H9 (cell line): ENCODE data around the gene WFDC10A. TPM values are rescaled to one million over a fixed set of nuclear protein-coding genes. Genes with fewer than 3 reads are reported as not detected.

ENCODE experiments used
- DNase-seq: peaks from one replicate; pipeline ENCODE4 v3.0.0-alpha.2; 2017
- H2AFZ ChIP-seq: one replicate; pipeline ENCODE4 v1.6.1; 2013; ENCODE audit warnings: mild to moderate bottlenecking, low read length, control low read depth, moderate library complexity
- H2AK5ac ChIP-seq: 2 replicates; pipeline ENCODE4 v1.6.1; 2013; ENCODE audit warnings: low read length, control low read depth, mixed read lengths; ENCODE audit not compliant: insufficient read length
- H2BK120ac ChIP-seq: one replicate; pipeline ENCODE4 v1.6.1; 2013; ENCODE audit warnings: low read depth, mild to moderate bottlenecking, low read length, control low read depth, inconsistent platforms; ENCODE audit not compliant: poor library complexity, severe bottlenecking
- H2BK12ac ChIP-seq: 2 replicates; pipeline ENCODE4 v1.6.1; 2013; ENCODE audit warnings: low read length, control low read depth, mixed read lengths, low read depth; ENCODE audit not compliant: insufficient read length
- H2BK15ac ChIP-seq: 2 replicates; pipeline ENCODE4 v1.6.1; 2013; ENCODE audit warnings: low read depth, low read length, control low read depth
- H2BK20ac ChIP-seq: one replicate; pipeline ENCODE4 v1.6.1; 2013; ENCODE audit warnings: low read depth, mild to moderate bottlenecking, low read length, control low read depth, inconsistent platforms; ENCODE audit not compliant: poor library complexity, severe bottlenecking
- H2BK5ac ChIP-seq: 2 replicates; pipeline ENCODE4 v1.6.1; 2013; ENCODE audit warnings: low read length, control low read depth, mixed read lengths; ENCODE audit not compliant: insufficient read length
- H3K14ac ChIP-seq: 2 replicates; pipeline ENCODE4 v1.6.1; 2013; ENCODE audit warnings: low read length, control low read depth; ENCODE audit not compliant: insufficient read depth
- H3K18ac ChIP-seq: 2 replicates; pipeline ENCODE4 v1.6.1; 2013; ENCODE audit warnings: low read depth, mild to moderate bottlenecking, mixed read lengths, low read length, control low read depth; ENCODE audit not compliant: insufficient read length
- H3K23ac ChIP-seq: 2 replicates; pipeline ENCODE4 v1.6.1; 2013; ENCODE audit warnings: low read length, control low read depth, mixed read lengths, low read depth; ENCODE audit not compliant: insufficient read length
- H3K23me2 ChIP-seq: 2 replicates; pipeline ENCODE4 v1.6.1; 2013; ENCODE audit warnings: low read depth, mild to moderate bottlenecking, mixed read lengths, low read length, control low read depth; ENCODE audit not compliant: insufficient read length, poor library complexity, severe bottlenecking
- H3K27ac ChIP-seq: 2 replicates; pipeline ENCODE4 v1.5.1; 2013; ENCODE audit warnings: low read length, control low read depth, mixed read lengths, low read depth; ENCODE audit not compliant: insufficient read length
- H3K27me3 ChIP-seq: 2 replicates; pipeline ENCODE4 v1.6.1; 2013; ENCODE audit warnings: low read length, control low read depth, inconsistent platforms; ENCODE audit not compliant: insufficient read depth
- H3K4ac ChIP-seq: 2 replicates; pipeline ENCODE4 v1.6.1; 2013; ENCODE audit warnings: low read depth, mild to moderate bottlenecking, control low read depth, inconsistent platforms, low read length, moderate library complexity
- H3K4me1 ChIP-seq: 2 replicates; pipeline ENCODE4 v1.6.1; 2013; ENCODE audit warnings: low read length, control low read depth, inconsistent platforms; ENCODE audit not compliant: insufficient read depth
- H3K4me2 ChIP-seq: 2 replicates; pipeline ENCODE4 v1.6.1; 2013; ENCODE audit warnings: low read length, control low read depth, mixed read lengths; ENCODE audit not compliant: insufficient read length, insufficient read depth
- H3K56ac ChIP-seq: 2 replicates; pipeline ENCODE4 v1.6.1; 2013; ENCODE audit warnings: low read depth, mild to moderate bottlenecking, mixed read lengths, low read length, control low read depth; ENCODE audit not compliant: insufficient read length
- H3K79me1 ChIP-seq: 2 replicates; pipeline ENCODE4 v1.6.1; 2013; ENCODE audit warnings: low read depth, mild to moderate bottlenecking, moderate library complexity, low read length, control low read depth, inconsistent platforms; ENCODE audit not compliant: insufficient read depth, poor library complexity, severe bottlenecking
- H3K79me2 ChIP-seq: 2 replicates; pipeline ENCODE4 v1.6.1; 2013; ENCODE audit warnings: low read length, control low read depth, inconsistent platforms; ENCODE audit not compliant: insufficient read depth
- H3K9ac ChIP-seq: 2 replicates; pipeline ENCODE4 v1.6.1; 2013; ENCODE audit warnings: low read length, control low read depth, mixed read lengths; ENCODE audit not compliant: insufficient read length; ENCODE audit errors: extremely low read depth
- H3K9me3 ChIP-seq: one replicate; pipeline ENCODE4 v1.6.1; 2013; ENCODE audit warnings: low read depth, low read length, inconsistent platforms; ENCODE audit not compliant: control insufficient read depth
- H3T11ph ChIP-seq: one replicate; pipeline ENCODE4 v1.6.1; 2013; ENCODE audit warnings: mild to moderate bottlenecking, low read length, control low read depth, inconsistent platforms
- H4K20me1 ChIP-seq: one replicate; pipeline ENCODE4 v1.6.1; 2013; ENCODE audit not compliant: control insufficient read depth, insufficient read length, insufficient read depth
- H4K5ac ChIP-seq: 2 replicates; pipeline ENCODE4 v1.6.1; 2013; ENCODE audit warnings: low read depth, mild to moderate bottlenecking, mixed read lengths, low read length, control low read depth; ENCODE audit not compliant: insufficient read length
- H4K8ac ChIP-seq: replicated peaks from 2 replicates; pipeline ENCODE4 v1.6.1; 2013; ENCODE audit warnings: low read length, control low read depth, mixed read lengths, low read depth; ENCODE audit not compliant: insufficient read length
- H4K91ac ChIP-seq: 2 replicates; pipeline ENCODE4 v1.6.1; 2013; ENCODE audit warnings: low read depth, mild to moderate bottlenecking, moderate library complexity, mixed read lengths, low read length, control low read depth; ENCODE audit not compliant: insufficient read length
- H3K27ac Mint-ChIP-seq, 3 experiments: 2 replicates in 2 of 3; 3 replicates in 1 of 3; pipeline ENCODE4 v1.8.0; 2020 to 2021; ENCODE audit warnings: mixed read lengths in 3 of 3, mild to moderate bottlenecking in 1 of 3, moderate library complexity in 1 of 3
- H3K27me3 Mint-ChIP-seq: 2 replicates; pipeline ENCODE4 v1.8.0; 2021; ENCODE audit warnings: low read depth, mild to moderate bottlenecking, moderate library complexity, mixed read lengths
- H3K36me3 Mint-ChIP-seq, 3 experiments: 2 replicates in 2 of 3; 3 replicates in 1 of 3; pipeline ENCODE4 v1.8.0; 2020 to 2021; ENCODE audit warnings: low read depth in 3 of 3, mixed read lengths in 3 of 3; ENCODE audit not compliant: insufficient read depth in 1 of 3
- H3K4me1 Mint-ChIP-seq, 2 experiments: 2 replicates each; pipeline ENCODE4 v1.8.0; 2020; ENCODE audit warnings: mixed read lengths in 2 of 2
- H3K4me3 Mint-ChIP-seq, 2 experiments: 2 replicates in 1 of 2; 3 replicates in 1 of 2; pipeline ENCODE4 v1.8.0; 2020 to 2021; ENCODE audit warnings: mild to moderate bottlenecking in 2 of 2, mixed read lengths in 2 of 2, moderate library complexity in 1 of 2
- H3K9me3 Mint-ChIP-seq, 2 experiments: 2 replicates in 1 of 2; 3 replicates in 1 of 2; pipeline ENCODE4 v1.8.0; 2020; ENCODE audit warnings: mild to moderate bottlenecking in 2 of 2, mixed read lengths in 2 of 2, moderate library complexity in 1 of 2
- total RNA-seq: library from RNA; stranded (reverse); gene quantifications from 2 replicates; pipeline ENCODE4 v1.2.1, GENCODE V29; 2021
- TF ChIP-seq, protein P1 (sequence below): fragments of 200-600 bp; sonication (generic); conservative IDR thresholded peaks from 3 replicates; pipeline ENCODE4 v1.8.0; 2021; ENCODE audit warnings: antibody characterized with exemption, mild to moderate bottlenecking

The WFDC10A gene
- total RNA-seq, 1 experiment from 2014 or later = not detected

DNA sequence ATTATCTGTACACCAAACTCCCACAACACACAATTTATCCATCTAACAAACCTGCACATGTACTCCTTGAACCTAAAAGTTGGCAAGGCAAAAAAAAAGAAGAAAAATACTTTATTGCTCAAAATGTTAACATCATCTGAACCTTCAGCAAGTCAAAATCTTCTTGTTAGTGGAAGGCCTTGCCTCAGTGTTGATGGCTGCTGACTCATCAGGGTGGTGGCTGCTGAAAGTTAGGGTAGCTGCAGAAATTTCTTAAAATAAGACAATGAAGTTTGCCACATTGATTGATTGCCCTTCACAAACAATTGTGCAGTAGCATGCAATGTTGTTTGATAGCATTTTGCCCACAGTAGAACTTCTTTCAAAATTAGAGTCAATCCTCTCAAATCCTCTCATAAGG is 43.2 kb downstream of the WFDC10A start:
- Histone ChIP-seq H2BK15ac (no peak overlapping the region), H2BK12ac (no peak overlapping the region), H3K79me2 (no peaks in the 10 kb centered on the region), H2BK20ac (no peak overlapping the region), H3T11ph (no peak overlapping the region), H3K9ac (no peak overlapping the region), H3K79me1 (no peaks in the 10 kb centered on the region), H3K27ac (no peak overlapping the region), H4K20me1 (no peaks in the 10 kb centered on the region), H2BK5ac (no peak overlapping the region), H3K14ac (no peak overlapping the region), H3K4me2 (no peak overlapping the region), H3K23ac (no peak overlapping the region), H2AFZ (no peak overlapping the region), H3K18ac (no peak overlapping the region), H4K8ac (no peak overlapping the region), H3K56ac (no peak overlapping the region), H3K9me3 (no peaks in the 10 kb centered on the region), H2AK5ac (no peak overlapping the region), H3K4me1 (peaks cover 3% of the 10 kb centered on the region; the same call in 1 of the 2 replicates), H2BK120ac (no peak overlapping the region), H3K4ac (no peak overlapping the region), H4K91ac (no peak overlapping the region), H4K5ac (no peak overlapping the region), H3K23me2 (no peaks in the 10 kb centered on the region), H3K27me3 (no peaks in the 10 kb centered on the region)
- Mint-ChIP-seq H3K4me3 (no peak overlapping the region), H3K9me3 (peaks cover 8% of the 10 kb centered on the region in 2 experiments; a peak in 4 of 5 replicates), H3K27me3 (no peaks in the 10 kb centered on the region; the same call in 1 of the 2 replicates), H3K36me3 (peaks cover 0 to 1% (median 0%) of the 10 kb centered on the region in 3 experiments; a peak in 2 of 7 replicates), H3K4me1 (peaks cover 0 to 2% of the 10 kb centered on the region in 2 experiments; a peak in 1 of 4 replicates), H3K27ac (no peak overlapping the region)
- TF ChIP-seq, protein P1, sequence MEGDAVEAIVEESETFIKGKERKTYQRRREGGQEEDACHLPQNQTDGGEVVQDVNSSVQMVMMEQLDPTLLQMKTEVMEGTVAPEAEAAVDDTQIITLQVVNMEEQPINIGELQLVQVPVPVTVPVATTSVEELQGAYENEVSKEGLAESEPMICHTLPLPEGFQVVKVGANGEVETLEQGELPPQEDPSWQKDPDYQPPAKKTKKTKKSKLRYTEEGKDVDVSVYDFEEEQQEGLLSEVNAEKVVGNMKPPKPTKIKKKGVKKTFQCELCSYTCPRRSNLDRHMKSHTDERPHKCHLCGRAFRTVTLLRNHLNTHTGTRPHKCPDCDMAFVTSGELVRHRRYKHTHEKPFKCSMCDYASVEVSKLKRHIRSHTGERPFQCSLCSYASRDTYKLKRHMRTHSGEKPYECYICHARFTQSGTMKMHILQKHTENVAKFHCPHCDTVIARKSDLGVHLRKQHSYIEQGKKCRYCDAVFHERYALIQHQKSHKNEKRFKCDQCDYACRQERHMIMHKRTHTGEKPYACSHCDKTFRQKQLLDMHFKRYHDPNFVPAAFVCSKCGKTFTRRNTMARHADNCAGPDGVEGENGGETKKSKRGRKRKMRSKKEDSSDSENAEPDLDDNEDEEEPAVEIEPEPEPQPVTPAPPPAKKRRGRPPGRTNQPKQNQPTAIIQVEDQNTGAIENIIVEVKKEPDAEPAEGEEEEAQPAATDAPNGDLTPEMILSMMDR = no peak
- no peak for DNase-seq
